Measurements from ENCODE around the gene CUBN. TPM values are rescaled to one million over a fixed set of nuclear protein-coding genes. Genes with fewer than 3 reads are reported as not detected.

The CUBN gene
- total RNA-seq, 4 donors from 2014 or later, result 9.2 to 38.9 (median 25.4) TPM

DNA sequence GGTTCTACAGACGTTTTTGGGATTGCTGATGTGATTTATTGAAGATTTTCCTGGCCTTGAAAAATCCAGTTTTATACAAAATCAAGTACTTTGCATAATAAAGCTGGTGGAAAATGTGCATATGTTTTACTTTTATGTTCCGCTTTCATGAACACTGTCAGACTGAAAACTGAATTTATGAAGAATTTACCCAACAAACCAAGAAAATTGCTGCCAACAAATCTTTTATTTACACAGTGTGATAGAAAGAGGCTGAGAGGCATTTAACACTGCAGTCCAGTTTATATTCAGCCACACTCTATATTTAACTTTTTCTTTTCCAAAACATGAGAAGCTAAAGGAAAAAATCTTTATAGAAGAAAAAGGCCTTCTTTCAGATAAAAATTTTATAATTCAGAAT, 277.0 kb downstream of the CUBN start:
- WGBS, 2 donors, result 50 to 51% methylated on average over 2 of the region's 2 CpGs
- Histone ChIP-seq H3K27ac (no peak overlapping the region), H3K4me3 (no peak overlapping the region), H3K27me3 (no peaks in the 10 kb centered on the region), H3K4me1 (peaks cover 0 to 32% (median 6%) of the 10 kb centered on the region in 4 donors), H3K9me3 (no peaks in the 10 kb centered on the region), H3K36me3 (no peaks in the 10 kb centered on the region)
- TF ChIP-seq EP300 (IDR thresholded peaks at IDR 0.05), result no peak
- TF ChIP-seq POLR2A (IDR thresholded peaks at IDR 0.05), result no peak
- TF ChIP-seq, protein P1, sequence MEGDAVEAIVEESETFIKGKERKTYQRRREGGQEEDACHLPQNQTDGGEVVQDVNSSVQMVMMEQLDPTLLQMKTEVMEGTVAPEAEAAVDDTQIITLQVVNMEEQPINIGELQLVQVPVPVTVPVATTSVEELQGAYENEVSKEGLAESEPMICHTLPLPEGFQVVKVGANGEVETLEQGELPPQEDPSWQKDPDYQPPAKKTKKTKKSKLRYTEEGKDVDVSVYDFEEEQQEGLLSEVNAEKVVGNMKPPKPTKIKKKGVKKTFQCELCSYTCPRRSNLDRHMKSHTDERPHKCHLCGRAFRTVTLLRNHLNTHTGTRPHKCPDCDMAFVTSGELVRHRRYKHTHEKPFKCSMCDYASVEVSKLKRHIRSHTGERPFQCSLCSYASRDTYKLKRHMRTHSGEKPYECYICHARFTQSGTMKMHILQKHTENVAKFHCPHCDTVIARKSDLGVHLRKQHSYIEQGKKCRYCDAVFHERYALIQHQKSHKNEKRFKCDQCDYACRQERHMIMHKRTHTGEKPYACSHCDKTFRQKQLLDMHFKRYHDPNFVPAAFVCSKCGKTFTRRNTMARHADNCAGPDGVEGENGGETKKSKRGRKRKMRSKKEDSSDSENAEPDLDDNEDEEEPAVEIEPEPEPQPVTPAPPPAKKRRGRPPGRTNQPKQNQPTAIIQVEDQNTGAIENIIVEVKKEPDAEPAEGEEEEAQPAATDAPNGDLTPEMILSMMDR (IDR thresholded peaks at IDR 0.05), result no peak
- no peak for DNase-seq (ENCODE audit: low spot score in 2 of 2)

DNA sequence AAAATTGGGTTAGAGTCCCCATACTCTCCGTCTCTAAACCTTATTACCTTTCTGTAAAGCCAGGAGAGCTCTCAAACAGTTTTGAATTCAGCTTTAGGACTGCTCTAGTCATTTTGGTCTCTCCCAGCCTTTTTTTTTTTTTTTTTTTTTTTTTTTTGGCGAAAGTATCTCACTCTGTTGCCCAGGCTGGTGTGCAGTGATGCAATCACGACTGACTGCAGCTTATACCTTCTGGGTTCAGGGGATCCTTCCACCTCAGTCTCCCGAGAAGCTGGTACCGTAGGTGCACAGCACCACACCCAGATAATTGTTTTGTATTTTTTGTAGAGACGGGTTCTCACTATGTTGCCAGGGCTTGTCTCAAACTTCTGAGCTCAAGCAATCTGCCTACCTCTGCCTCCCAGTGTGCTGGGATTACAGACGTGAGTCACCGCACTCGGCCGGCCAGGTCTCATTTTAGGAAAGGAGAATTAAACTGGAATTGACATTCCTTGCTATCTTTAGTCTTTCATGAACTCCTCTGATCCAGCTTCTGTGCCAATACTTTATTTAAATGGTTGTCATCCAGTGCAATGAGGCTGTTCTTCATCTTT, 281.0 kb downstream of the CUBN start:
- WGBS, 2 donors, result 80 to 83% methylated on average over 10 of the region's 10 CpGs
- Histone ChIP-seq H3K4me1 (peaks cover 0 to 53% (median 14%) of the 10 kb centered on the region in 4 donors), H3K27me3 (no peaks in the 10 kb centered on the region), H3K27ac (peak overlapping the region in 2 of 4 donors; percentile 77 to 81), H3K36me3 (no peaks in the 10 kb centered on the region), H3K9me3 (no peaks in the 10 kb centered on the region), H3K4me3 (no peak overlapping the region)
- DNase-seq (ENCODE audit: low spot score in 2 of 2), result no peak
- TF ChIP-seq, protein P1 (IDR thresholded peaks at IDR 0.05), result no peak

DNA sequence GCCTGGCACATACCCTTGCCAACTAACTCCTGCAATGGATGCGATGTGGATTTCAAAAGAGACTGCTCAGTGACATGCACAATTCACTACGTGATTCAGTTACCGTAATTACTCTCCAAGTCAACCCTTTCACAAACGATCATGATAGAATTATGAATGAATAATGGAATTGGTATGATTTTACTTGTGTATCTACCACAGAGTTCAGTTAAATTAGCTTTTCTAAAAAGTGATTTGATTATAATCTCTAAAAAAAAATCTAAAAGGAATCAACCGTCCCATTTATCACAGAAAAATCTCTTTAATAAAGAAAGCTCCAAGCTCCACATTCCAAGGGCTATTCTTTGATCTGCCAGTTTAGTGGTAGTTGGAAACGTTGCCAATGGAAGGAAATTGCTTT, 282.0 kb downstream of the CUBN start:
- Histone ChIP-seq H3K36me3 (no peaks in the 10 kb centered on the region), H3K4me3 (no peak overlapping the region), H3K27ac (peak overlapping the region in 3 of 4 donors; percentile 14 to 81 (median 77))

DNA sequence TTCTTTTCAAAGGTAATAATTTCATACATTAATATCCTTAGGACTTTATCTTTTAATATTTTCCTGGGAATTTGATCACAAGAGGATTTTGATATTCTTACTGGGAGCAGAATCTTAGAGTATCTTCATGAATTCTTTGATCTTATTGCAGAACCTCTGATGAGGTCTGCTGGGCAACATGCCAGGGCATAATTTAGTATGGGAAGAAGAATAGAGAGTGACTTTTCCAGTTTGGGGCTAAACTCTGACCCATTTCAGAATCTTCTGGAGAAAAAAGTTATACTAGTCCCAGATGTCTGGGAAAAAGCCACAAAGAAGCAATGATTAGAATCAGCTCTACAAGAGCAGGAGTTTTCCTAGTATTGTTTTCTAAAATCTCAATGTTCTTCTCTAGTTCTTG, 284.4 kb downstream of the CUBN start:
- Histone ChIP-seq H3K4me1 (peaks cover 0 to 59% (median 16%) of the 10 kb centered on the region in 4 donors), H3K36me3 (no peaks in the 10 kb centered on the region), H3K27ac (peak overlapping the region in 2 of 4 donors; percentile 72 to 77), H3K9me3 (no peaks in the 10 kb centered on the region), H3K4me3 (no peak overlapping the region), H3K27me3 (no peaks in the 10 kb centered on the region)
- peak in 1 of 2 donors; percentile 38 for DNase-seq (ENCODE audit: low spot score in 2 of 2)
- TF ChIP-seq EP300 (IDR thresholded peaks at IDR 0.05) (no peak), POLR2A (IDR thresholded peaks at IDR 0.05) (no peak)
- TF ChIP-seq, protein P1 (IDR thresholded peaks at IDR 0.05), result no peak

More for the DNA sequence above, 282.0 kb downstream of the CUBN start:
- Histone ChIP-seq H3K9me3 (no peaks in the 10 kb centered on the region), H3K4me1 (peaks cover 0 to 59% (median 16%) of the 10 kb centered on the region in 4 donors), H3K27me3 (no peaks in the 10 kb centered on the region)
- DNase-seq (ENCODE audit: low spot score in 2 of 2), result no peak
- WGBS, 2 donors, result 18 to 26% methylated on average over 6 of the region's 6 CpGs
- TF ChIP-seq EP300 (IDR thresholded peaks at IDR 0.05), result peak in 1 of 2 donors; percentile 28
- no peak for TF ChIP-seq POLR2A (IDR thresholded peaks at IDR 0.05)

DNA sequence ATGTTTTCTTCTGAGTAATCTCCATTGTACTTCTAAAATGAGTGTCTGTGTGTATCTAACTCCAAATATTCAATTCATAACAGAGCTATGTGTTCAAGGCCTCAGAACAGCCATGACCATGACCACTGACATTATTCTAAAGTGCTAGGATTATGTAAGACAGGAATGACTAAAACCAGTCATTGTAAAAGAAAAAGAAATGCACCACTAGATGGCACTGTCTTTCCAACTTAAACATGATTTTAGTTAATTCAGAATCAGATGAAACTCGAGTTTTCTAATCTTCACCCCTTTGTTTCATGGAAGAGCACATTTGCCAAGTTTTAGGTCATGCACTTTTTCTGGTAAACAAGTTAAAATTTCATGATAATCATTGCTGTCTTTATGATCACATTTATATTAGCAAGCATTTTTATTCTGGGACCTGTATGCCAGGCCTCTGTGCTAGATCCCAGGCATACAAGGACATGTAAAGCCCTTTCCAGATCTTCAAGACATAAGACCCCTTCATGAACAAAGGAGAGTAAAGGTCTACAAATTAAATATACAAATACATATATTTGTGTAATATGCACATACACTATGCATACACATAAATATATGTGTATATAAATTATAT, 286.2 kb downstream of the CUBN start:
- Histone ChIP-seq H3K36me3 (peaks cover 0 to 5% (median 0%) of the 10 kb centered on the region in 3 donors), H3K27me3 (no peaks in the 10 kb centered on the region), H3K27ac (peak overlapping the region in 2 of 4 donors; percentile 72 to 77), H3K4me3 (no peak overlapping the region), H3K4me1 (peaks cover 0 to 50% (median 16%) of the 10 kb centered on the region in 4 donors), H3K9me3 (no peaks in the 10 kb centered on the region)
- TF ChIP-seq, protein P1 (IDR thresholded peaks at IDR 0.05), result peak; percentile 57 to 88 (median 59)
- TF ChIP-seq EP300 (IDR thresholded peaks at IDR 0.05), result peak in 1 of 2 donors; percentile 23
- no peak for TF ChIP-seq POLR2A (IDR thresholded peaks at IDR 0.05)
- peak in 1 of 2 donors; percentile 23 for DNase-seq (ENCODE audit: low spot score in 2 of 2)
- WGBS, 2 donors, result 0% methylated on average over 1 of the region's 1 CpG

Data from tibial nerve (tissue), 4 donors.